ENCODE data around the gene ERICH4. TPM values are rescaled to one million over a fixed set of nuclear protein-coding genes. Genes with fewer than 3 reads are reported as not detected.
A peak's percentile ranks its signal among the peaks of the same experiment; 100 is the strongest.
"Not testable (repeated sequence)": the region's sequence is repeated elsewhere in the genome, so short reads cannot be mapped to it uniquely, and the experiment has no call there.

Gene ERICH4
- total and polyA plus RNA-seq, 7 donors, result 0.09 to 0.10 TPM; not detected in 5

- peak overlapping the region; percentile 23 for H3K27ac ChIP-seq
- DNase-seq (no peak), ATAC-seq (no peak)
- 49 to 59% (median 49%) methylated on average over 12 of the region's 12 CpGs for whole genome bisulfite sequencing, 3 donors
- H3K4me1 ChIP-seq, result peaks cover 21% of the 10 kb centered on the region
- peaks cover 0 to 13% of the 10 kb centered on the region in 2 donors for H3K36me3 ChIP-seq (ENCODE audit: insufficient read depth in 1 of 2, low read depth in 1 of 2)
- TF ChIP-seq CTCF (IDR thresholded peaks at IDR 0.05), result no peak
- no peaks in the 10 kb centered on the region for H3K9me3 ChIP-seq
- no peak overlapping the region for H3K4me3 ChIP-seq
- intact Hi-C loops (cut with DNase I), result no loop called here
- H3K27me3 ChIP-seq (ENCODE audit: insufficient read depth in 3 of 3, low read length in 2 of 3), result no peaks in the 10 kb centered on the region
Observed at GRCh38 chr19:41403181-41403970, 39.6 kb upstream of the ERICH4 start.

- intact Hi-C loops (cut with DNase I), result no loop called here
- no peak for TF ChIP-seq CTCF (IDR thresholded peaks at IDR 0.05)
- Histone ChIP-seq H3K4me1 (peaks cover 31% of the 10 kb centered on the region), H3K36me3 (ENCODE audit: insufficient read depth in 1 of 2, low read depth in 1 of 2) (peaks cover 0 to 15% of the 10 kb centered on the region in 2 donors), H3K27ac (no peak overlapping the region), H3K9me3 (no peaks in the 10 kb centered on the region), H3K4me3 (no peak overlapping the region), H3K27me3 (ENCODE audit: insufficient read depth in 3 of 3, low read length in 2 of 3) (no peaks in the 10 kb centered on the region)
- ATAC-seq, result no peak
- DNase-seq, result no peak
- 63 to 75% (median 70%) methylated on average over 6 of the region's 6 CpGs for WGBS, 3 donors
Observed at GRCh38 chr19:41405776-41406175, 37.2 kb upstream of the ERICH4 start.

- Histone ChIP-seq H3K36me3 (ENCODE audit: insufficient read depth in 1 of 2, low read depth in 1 of 2) (peaks cover 0 to 19% of the 10 kb centered on the region in 2 donors), H3K27ac (peak overlapping the region; percentile 30), H3K4me1 (peaks cover 43% of the 10 kb centered on the region), H3K4me3 (no peak overlapping the region), H3K27me3 (ENCODE audit: insufficient read depth in 3 of 3, low read length in 2 of 3) (no peaks in the 10 kb centered on the region), H3K9me3 (no peaks in the 10 kb centered on the region)
- DNase-seq (no peak), ATAC-seq (no peak)
- intact Hi-C loops (cut with DNase I), result no loop called here
- TF ChIP-seq CTCF (IDR thresholded peaks at IDR 0.05), result no peak
- 54 to 67% (median 55%) methylated on average over 4 of the region's 4 CpGs for WGBS, 3 donors
Observed at GRCh38 chr19:41407271-41407670, 35.7 kb upstream of the ERICH4 start.

DNA sequence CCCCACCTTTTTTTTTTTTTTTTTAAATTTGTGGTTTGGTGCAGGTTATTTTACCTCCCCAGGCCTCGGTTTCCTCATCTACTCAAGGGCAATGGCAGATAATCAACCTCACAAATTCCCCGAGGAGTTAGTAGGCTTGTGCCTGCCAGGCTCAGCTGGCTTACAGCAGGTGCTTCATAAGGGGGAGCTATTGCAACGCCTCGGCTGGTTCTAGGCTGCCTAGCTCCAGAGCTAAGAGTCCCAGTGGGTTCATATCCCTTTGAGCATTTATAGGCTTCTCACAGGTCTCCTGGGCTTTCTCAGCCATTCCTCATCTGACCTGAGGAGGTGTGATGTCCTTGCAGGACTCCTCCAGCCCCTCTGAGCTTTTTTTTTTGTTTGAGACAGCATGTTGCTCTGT is 34.7 kb upstream of the ERICH4 start:
- DNase-seq (no peak), ATAC-seq (no peak)
- H3K4me3 ChIP-seq, result no peak overlapping the region
- H3K4me1 ChIP-seq, result peaks cover 49% of the 10 kb centered on the region
- H3K27me3 ChIP-seq (ENCODE audit: insufficient read depth in 3 of 3, low read length in 2 of 3), result no peaks in the 10 kb centered on the region
- peak overlapping the region; percentile 67 for H3K27ac ChIP-seq
- H3K36me3 ChIP-seq (ENCODE audit: insufficient read depth in 1 of 2, low read depth in 1 of 2), result peaks cover 0 to 22% of the 10 kb centered on the region in 2 donors
- WGBS, 3 donors, result 33 to 64% (median 42%) methylated on average over 4 of the region's 4 CpGs
- no peaks in the 10 kb centered on the region for H3K9me3 ChIP-seq
- intact Hi-C loops (cut with DNase I), result no loop called here
- TF ChIP-seq CTCF (IDR thresholded peaks at IDR 0.05), result no peak

GRCh38 chr19:41408846-41409245 is 34.1 kb upstream of the ERICH4 start:
- H3K27me3 ChIP-seq (ENCODE audit: insufficient read depth in 3 of 3, low read length in 2 of 3); H3K4me3 ChIP-seq; intact Hi-C loops (cut with DNase I); ATAC-seq; DNase-seq; H3K9me3 ChIP-seq: not testable (repeated sequence)
- H3K36me3 ChIP-seq (ENCODE audit: insufficient read depth in 1 of 2, low read depth in 1 of 2), result peaks cover 0 to 27% of the 10 kb centered on the region in 2 donors
- peaks cover 49% of the 10 kb centered on the region for H3K4me1 ChIP-seq
- peak overlapping the region; percentile 67 for H3K27ac ChIP-seq
- 84 to 92% (median 92%) methylated on average over 5 of the region's 5 CpGs for WGBS, 3 donors

Data from psoas muscle (tissue), 8 donors.